Retinal pigment epithelial cell (primary cell): ENCODE data around the gene UBR3.

Experiments used
- DNase-seq: peaks from one replicate; pipeline ENCODE4 v3.0.0-alpha.2; 2010; ENCODE audit warnings: low read depth
- H3K4me3 ChIP-seq: 2 replicates; pipeline ENCODE4 v1.5.1; 2011; ENCODE audit warnings: mild to moderate bottlenecking, low read length, control low read depth, moderate library complexity
- CTCF ChIP-seq: conservative IDR thresholded peaks from 2 replicates; pipeline ENCODE4 v1.5.1; 2011; ENCODE audit warnings: low read depth, low read length, control low read depth, inconsistent platforms

The UBR3 gene

GRCh38 chr2:170090229-170090628 is 263.0 kb downstream of the UBR3 start:
- no peak for TF ChIP-seq CTCF
- H3K4me3 ChIP-seq = no peak overlapping the region
- no peak for DNase-seq

GRCh38 chr2:170091436-170091835 is 264.2 kb downstream of the UBR3 start:
- TF ChIP-seq CTCF = no peak
- DNase-seq = no peak
- H3K4me3 ChIP-seq = no peak overlapping the region

GRCh38 chr2:170092436-170093060 is 265.3 kb downstream of the UBR3 start:
- DNase-seq = no peak
- H3K4me3 ChIP-seq = no peak overlapping the region
- no peak for TF ChIP-seq CTCF

- TF ChIP-seq CTCF = no peak
- no peak overlapping the region for H3K4me3 ChIP-seq
- no peak for DNase-seq
Observed at GRCh38 chr2:170095380-170095779, 268.1 kb downstream of the UBR3 start.

- no peak for TF ChIP-seq CTCF
- no peak for DNase-seq
- H3K4me3 ChIP-seq = no peak overlapping the region
Observed at GRCh38 chr2:170098626-170099312, 271.5 kb downstream of the UBR3 start.

- DNase-seq = no peak
- no peak for TF ChIP-seq CTCF
- no peak overlapping the region for H3K4me3 ChIP-seq
Observed at GRCh38 chr2:170101789-170102188, 274.5 kb downstream of the UBR3 start.

- no peak for TF ChIP-seq CTCF
- no peak for DNase-seq
- no peak overlapping the region for H3K4me3 ChIP-seq
Observed at GRCh38 chr2:170106102-170106840, 279.0 kb downstream of the UBR3 start.
